ENCODE results near the gene SSBP2.
"Not testable (repeated sequence)": the region's sequence is repeated elsewhere in the genome, so short reads cannot be mapped to it uniquely, and the experiment has no call there.

SSBP2 gene

DNA sequence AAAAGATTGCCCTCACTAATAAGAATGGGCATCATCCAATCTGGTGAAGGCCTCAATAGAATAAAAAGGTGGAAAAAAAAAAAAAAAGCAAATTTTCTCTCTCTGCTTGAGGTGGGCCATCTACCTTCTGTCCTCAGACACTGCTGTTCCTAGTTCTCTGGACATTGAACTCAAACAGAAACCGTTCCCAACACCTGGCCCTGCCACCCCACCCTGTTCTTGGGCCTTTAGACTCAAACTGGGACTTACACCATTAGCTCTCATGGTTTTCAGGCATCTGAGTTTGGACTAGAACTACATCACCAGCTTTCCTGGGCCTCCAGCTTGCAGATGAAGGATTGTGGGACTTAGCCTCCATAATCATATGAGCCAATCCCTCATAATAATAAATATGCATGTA lies 71.0 kb downstream of the SSBP2 start:
- in situ Hi-C loops (cut with MboI; ENCODE audit: low sequenced_read_pairs): no loop called here

DNA sequence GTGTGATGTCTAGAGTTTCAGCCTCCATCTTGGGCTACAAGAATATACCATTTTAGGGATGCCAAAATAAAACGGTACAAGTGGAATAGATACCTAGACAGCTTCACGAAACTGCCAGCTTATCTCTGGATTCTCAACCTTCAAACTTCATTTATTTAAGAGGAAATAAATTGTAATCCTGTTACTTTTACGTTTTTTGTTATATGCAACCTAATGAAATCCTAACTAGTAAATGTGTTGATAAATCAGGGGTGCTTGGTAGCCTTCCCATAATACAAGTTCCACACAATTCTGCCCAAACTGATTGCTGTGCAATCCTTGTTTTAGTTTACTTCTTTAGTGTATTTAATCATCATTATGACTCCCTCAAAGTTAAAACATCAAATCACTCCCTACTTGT lies 75.5 kb downstream of the SSBP2 start:
- in situ Hi-C loops (cut with MboI; ENCODE audit: low sequenced_read_pairs): no loop called here

DNA sequence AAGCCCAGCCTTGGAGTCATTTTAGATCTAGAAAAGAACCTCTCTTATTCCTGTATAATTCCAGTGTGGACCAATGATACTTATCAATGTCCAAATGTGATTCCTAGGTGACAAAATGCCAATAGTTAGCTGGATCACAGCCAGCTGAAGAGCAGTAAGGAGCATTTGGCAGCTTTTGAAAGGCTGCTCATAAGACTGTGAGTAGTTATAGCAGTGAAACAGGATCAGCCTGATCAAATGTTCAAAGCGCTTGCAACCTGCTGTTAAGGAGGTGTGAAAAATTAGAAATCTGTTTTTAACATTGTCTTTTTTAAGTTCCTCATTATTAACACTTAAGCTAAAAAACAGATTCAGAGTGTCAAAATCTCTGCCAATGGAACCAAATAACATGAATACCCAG lies 85.1 kb downstream of the SSBP2 start:
- in situ Hi-C loops (cut with MboI; ENCODE audit: low sequenced_read_pairs): no loop called here

DNA sequence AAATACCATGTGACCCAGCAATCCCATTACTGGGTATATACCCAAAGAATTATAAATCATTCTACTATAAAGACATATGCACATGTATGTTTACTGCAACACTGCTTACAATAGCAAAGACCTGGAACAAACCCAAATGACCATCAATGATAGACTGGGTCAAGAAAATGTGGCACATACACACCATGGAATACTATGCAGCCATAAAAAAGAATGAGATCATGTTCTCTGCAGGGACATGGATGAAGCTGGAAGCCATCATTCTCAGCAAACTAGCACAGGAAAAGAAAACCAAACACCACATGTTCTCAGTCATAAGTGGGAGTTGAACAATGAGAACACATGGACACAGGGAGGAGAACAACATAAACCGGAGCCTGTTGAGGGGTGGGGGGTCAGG lies 90.3 kb downstream of the SSBP2 start:
- in situ Hi-C loops (cut with MboI; ENCODE audit: low sequenced_read_pairs): not testable (repeated sequence)

DNA sequence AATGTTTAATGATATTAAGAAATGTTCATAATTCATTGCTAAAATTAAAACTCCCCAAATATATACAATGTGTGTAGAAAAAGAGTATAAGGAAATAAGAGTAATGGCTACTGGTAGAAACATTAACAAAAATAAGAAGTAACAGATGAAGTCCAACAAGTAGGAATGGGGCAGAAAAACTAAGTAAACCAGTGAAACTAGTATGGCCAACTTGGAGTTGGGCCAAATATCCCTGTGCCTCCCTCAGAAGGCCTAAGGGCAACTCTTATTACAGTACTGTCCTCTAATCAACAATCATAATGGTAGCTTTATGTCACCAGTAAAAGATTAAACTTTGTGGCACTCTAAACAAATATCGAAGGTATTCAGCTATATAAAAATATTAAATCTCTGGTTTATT lies 93.5 kb downstream of the SSBP2 start:
- in situ Hi-C loops (cut with MboI; ENCODE audit: low sequenced_read_pairs): no loop called here

DNA sequence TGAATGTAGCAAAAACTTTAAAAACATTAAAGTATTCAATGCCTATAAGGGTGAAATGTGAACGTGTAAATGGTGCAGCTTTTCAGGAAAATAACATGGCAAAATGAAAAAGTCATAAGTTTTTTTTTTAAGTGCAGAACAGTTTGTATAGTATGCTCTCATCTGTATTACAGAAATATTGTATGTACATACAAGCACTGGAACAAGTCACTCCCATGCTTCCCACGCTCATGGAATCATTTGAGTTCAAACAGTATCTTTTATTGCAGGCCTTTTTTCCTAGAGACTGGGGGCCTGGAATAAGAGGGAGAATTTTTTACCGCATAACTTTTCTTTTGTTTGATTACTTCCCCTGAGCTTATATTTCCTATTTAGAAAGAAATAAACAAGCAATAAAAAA lies 94.1 kb downstream of the SSBP2 start:
- in situ Hi-C loops (cut with MboI; ENCODE audit: low sequenced_read_pairs): no loop called here

DNA sequence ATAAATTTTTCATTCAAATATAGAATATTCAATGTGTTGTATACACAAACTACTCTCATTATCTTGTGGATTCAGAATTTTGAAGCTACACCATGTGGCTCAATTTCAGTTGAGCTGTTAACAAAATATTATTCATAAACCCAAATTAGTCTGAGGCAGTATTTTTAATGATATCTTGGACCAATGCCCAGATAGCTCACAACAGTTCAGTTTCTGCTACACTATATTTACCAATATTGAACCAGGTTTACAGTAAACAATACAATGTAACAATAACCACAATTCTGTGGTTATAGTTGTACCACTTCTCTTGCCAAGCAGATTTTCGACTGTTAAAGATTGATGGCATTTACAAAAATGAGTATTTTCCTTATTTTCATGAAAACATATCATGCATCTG lies 99.9 kb downstream of the SSBP2 start:
- in situ Hi-C loops (cut with MboI; ENCODE audit: low sequenced_read_pairs): no loop called here

DNA sequence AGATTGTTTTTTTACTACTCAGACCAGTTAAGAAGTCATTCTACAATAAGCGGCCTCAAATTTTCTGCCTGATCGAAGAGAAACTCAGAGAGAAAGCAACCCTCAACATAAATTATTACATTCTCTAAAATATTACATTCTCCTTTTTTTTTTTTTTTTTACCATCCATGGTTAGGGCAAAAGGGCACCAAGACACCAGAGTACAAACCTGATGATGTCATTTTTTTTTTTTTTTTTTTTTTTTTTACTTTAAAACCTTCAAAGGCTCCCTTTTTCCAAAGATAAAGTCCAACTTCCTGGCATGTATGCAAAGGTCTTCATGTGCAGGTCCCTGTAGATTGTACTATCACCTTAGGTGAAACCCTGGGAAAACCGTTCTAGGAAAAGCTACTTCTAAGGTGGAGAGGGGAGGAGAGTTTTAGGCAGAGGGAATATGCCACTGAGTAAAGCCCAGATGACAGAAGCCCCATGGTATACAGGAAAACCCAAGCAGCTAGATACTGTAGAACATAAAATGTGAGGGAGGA lies 104.4 kb downstream of the SSBP2 start:
- in situ Hi-C loops (cut with MboI; ENCODE audit: low sequenced_read_pairs): no loop called here

DNA sequence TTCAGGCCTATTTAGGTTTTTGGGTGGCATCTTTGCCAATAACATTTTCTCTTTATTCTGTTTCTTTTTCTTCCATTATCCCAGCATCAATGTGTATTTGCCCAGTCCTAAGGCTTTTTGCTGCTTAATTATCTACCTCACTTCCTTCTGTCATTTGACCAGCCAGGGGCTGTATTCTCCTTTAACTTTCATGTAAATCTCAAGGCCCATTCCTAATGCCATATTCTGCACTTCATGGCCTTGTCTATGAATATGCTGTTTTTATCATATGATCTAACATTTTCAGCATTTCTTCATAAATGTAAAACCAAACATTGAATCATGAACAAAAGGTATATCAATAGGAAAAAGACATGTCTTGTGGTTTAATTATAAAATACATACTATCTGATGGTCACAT lies 108.7 kb downstream of the SSBP2 start:
- in situ Hi-C loops (cut with MboI; ENCODE audit: low sequenced_read_pairs): no loop called here

DNA sequence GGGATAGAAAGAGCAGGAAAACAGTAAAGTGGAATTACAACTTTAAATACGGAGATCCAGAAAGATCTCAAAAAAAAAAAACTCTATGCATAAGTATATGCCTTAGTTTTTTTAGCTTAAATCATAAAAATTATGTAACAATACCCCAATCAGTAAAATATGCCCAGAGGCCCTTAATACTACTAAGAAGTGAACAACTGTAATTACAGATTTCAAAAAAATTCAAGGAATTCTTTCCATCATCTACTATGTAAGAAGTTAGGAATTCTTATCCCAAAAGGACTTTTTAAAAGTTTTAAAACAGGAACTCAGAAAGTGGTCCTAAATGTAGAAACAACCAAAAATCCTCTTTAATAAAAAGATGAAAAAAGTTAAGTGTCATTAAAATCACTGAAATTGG lies 111.3 kb downstream of the SSBP2 start:
- in situ Hi-C loops (cut with MboI; ENCODE audit: low sequenced_read_pairs): no loop called here

DNA sequence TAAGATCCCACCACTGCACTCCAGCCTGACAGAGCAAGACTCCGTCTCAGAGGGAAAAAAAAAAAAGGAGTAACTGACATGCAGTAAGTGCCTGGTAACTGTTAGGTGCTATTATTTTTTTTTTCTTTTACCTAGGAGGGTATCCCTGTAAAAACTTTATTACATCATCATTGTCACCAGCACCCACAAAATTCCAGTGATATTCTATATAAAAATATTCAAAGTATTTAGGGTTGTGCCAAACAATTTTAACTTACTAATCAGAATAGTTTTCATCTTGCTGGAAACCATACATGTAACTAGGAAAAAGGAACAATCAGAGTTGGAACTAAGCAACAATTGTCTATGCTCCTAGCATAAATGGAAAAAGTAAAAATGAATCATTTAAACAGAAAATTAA lies 112.4 kb downstream of the SSBP2 start:
- in situ Hi-C loops (cut with MboI; ENCODE audit: low sequenced_read_pairs): no loop called here

DNA sequence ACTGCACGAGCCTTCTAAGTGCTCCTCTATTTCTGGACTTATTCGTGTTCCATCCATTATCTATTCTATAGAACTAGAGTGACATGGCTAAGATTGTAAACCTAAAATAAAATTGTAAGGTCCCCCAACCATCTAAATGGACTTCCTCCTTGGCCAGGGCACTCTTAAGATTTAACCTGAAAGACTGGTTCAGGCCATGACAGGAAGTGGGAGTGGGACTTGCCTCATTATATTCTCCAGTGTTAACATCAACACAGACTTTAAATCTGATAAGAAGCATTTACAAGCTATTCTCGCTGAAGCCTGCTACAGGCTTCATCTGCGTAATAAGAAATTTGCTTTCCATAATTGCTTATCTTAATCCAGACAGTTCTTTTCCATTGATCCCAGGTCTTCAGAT lies 117.0 kb downstream of the SSBP2 start:
- in situ Hi-C loops (cut with MboI; ENCODE audit: low sequenced_read_pairs): no loop called here

DNA sequence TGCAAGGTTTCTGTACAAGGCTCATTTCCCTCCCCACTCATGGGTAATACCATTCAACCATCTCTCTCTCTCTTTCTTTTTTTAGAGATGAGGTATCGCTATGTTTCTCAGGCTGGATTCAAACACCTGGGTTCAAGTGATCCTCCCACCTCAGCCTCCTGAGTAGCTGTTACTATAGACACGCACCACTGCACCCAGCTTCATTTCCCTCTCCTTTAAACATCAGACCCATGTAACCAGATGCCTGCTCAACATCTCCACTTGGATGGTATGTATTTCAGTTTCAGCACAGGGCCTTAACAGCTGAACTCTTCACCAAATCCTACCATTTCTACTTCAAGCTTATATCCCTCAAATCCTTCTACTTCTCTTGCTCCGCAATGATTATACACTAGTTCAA lies 117.4 kb downstream of the SSBP2 start:
- in situ Hi-C loops (cut with MboI; ENCODE audit: low sequenced_read_pairs): no loop called here

DNA sequence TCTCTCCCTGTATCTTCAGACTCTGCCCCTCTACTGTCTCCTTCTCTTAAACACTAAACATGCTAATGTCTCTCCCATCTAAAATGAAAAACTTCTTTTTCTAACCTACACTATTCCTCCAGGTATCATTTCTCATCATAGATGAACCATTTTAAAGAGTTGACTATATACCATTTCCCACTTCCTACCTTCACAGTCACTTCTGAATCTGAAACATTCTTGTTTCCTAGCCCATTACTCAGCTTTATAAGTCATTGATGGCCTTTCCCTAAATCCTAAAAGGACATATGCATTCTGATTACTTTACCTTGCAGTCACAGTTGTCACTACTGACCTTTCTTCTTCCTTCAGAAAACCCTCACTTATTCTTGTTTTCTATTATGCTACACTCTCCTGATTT lies 118.2 kb downstream of the SSBP2 start:
- in situ Hi-C loops (cut with MboI; ENCODE audit: low sequenced_read_pairs): no loop called here

DNA sequence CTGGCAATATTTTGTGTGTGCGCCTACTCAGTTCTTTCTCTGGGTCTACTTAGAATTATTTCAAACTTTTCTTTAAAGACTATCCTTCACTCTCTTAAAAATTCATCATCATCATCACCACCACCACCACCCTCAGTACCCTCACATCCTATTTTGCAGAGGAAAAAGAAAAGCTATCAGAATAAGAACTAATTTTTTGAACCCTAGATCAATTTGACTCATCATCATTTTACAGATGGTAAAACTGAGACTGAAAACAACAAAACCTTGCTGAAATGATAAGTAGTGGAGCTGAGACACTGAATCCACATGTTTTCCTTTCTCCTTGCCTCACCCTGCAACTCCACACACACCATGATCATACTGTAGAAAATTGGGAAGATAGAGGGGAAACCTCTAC lies 119.3 kb downstream of the SSBP2 start:
- in situ Hi-C loops (cut with MboI; ENCODE audit: low sequenced_read_pairs): no loop called here

DNA sequence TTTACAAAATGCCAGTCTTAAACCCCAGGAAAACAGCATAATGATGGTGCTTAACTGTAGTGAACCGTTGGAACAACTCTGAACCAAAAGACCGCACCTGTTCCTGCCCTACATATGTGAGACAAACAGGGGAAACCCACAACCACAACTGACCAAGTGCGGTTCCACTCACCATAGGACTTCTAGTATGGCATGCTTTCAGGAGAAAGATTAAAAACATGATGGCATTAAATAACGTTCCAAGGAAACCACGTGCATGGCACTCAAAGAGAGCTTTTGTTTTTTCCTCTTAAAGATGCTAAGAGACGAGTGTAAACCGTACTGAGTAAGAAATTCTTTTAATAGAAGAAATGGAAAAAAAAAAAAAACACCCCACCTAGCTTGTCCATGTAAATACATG lies 119.8 kb downstream of the SSBP2 start:
- in situ Hi-C loops (cut with MboI; ENCODE audit: low sequenced_read_pairs): no loop called here

DNA sequence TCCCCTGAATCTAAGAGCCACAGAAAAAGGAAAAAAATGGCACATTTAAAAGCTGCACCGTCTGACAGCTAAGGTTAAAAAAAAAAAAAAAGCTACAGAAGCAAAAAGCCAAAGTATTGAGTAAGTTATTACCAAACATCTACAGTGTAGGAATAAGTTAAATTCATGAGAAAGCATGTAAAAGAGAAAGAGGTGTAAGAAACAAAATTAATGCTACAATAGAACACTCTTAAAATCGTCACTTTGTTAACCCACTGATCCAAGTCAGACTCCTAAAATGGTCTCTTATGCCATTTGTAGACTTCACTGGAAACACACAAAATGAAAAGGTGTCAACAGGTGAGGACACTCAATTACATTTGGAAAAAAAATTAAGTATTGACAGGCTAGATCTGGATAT lies 120.2 kb downstream of the SSBP2 start:
- in situ Hi-C loops (cut with MboI; ENCODE audit: low sequenced_read_pairs): no loop called here

DNA sequence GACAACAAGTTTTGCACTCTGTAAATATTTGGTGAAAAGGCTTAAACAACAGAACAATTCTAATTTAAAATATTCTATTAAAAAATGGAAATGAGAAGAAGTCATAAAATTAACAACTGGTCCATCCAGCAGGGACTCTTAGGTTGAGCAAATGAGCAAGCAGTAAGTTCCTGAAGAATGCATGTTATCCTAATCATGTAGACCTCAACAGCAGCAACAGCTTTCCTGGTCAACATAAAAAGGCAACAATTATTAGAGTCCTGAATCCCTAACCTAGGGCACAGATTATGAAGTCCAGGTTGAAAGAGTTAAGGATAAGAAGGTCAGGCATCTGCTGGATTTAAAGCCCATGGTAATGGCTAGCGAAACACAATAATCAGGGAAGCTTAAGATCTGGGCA lies 120.9 kb downstream of the SSBP2 start:
- in situ Hi-C loops (cut with MboI; ENCODE audit: low sequenced_read_pairs): no loop called here

DNA sequence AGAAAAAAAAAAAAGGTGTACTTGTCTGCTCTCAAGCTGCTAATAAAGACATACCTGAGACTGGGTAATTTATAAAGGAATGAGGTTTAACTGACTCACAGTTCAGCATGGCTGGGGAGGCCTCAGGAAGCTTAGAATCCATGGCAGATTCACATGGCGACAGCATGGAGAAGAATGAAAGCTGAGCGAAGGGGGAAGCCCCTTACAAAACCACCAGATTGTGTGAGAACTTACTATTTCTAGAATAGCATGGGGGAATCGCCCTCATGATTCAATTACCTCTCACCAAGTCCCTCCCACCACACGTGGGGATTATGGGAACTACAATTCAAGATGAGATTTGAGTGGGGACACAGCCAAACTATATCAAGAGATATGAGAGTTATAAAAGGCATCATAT lies 122.8 kb downstream of the SSBP2 start:
- in situ Hi-C loops (cut with MboI; ENCODE audit: low sequenced_read_pairs): not testable (repeated sequence)

DNA sequence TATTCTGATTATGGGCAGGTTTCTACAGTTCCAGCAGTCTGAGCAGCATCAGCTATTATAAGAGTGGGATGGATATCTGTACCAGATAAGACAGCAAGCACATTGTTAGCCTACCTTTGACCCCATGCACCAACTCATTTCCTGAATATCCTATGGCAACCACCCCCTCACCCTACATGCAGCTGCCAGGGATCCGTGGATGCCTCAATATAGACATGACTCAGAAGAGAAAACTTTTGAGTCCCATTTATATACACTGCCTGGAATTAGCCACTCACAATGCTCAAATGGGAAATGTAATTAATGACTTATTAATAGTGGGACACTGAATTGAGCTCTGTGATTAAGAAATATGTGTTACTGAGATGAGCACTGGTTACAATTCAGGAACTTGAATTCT lies 124.4 kb downstream of the SSBP2 start:
- in situ Hi-C loops (cut with MboI; ENCODE audit: low sequenced_read_pairs): no loop called here

DNA sequence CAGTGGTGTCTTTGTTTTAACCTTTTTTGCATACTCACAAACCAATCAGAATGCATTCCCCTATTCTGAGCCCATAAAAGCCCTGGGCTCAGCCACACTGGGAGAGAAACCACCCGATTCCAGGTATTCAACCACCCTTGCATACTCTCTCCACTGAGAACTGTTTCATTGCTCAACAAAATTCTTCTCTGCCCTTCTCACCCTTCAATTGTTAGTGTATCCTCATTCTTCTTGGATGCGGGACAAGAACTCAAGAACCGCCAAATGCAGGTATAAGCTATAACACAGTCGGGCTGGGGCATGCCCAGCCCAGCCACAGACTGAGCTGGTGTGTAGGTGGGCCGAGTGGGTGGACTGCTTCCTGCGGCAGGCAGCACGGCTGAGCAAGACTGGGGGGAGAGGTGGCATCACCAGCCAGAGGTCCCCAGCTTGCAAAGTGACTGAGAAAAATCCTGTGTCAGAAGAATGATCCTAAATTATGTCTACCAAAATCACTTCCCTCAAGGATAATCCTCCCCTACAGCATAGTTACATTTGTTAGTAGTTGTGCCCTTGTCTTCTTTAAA lies 141.0 kb downstream of the SSBP2 start:
- in situ Hi-C loops (cut with MboI; ENCODE audit: low sequenced_read_pairs): no loop called here

DNA sequence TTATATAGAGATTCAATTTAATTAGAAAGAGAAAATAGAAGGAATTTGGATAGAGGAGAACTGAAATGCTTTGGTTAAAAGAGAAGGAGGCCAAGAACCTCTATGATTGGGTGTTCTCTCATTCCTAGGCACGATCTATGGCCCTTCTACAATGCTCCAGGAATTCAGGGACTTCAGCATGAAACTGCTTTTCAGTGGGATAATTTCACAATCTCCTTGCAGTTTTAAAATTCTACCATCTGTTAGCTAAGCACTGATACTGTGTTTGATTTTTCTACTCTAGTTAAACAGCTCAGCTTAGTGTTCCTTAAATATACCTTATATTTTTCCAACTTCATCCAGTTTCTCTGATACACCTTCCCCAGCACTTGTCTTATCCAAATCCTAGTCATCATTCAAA lies 141.9 kb downstream of the SSBP2 start:
- in situ Hi-C loops (cut with MboI; ENCODE audit: low sequenced_read_pairs): no loop called here

DNA sequence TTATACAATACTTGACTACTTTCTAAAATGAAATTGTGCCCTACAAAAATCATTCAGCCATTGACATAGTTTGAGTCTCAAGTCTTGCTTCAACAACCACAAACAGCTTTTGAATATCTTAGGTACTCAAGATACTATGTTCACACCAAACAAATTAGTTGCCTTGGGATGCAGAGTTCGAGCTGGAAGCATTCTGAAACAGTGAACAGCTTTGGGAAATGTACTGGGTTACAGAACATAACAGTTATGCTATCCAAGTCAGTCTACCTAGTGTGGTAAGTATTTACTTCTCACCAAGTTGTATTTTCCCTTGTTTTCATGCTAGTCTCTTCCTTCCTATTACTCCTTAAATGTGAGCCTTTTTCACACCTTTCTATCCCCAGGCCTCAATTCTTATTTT lies 143.2 kb downstream of the SSBP2 start:
- in situ Hi-C loops (cut with MboI; ENCODE audit: low sequenced_read_pairs): no loop called here

DNA sequence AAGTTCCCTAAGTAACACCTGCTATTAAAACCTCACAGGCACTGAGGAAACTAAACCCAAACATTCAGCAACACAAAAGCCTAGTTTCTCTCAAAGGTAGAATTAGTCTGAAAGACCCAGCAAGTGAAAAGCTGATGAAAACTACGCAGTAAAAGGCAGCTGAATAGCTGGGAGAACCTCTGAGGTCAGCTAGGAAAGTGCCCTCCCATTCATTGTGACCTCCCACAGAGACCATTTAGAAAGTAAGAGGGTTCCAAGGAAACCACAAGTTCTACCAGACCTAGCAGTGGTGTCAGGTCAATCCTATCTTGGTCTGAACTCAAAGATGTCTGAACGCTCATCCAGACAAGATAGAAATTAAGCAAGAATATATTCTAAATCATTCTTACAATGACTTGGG lies 144.7 kb downstream of the SSBP2 start:
- in situ Hi-C loops (cut with MboI; ENCODE audit: low sequenced_read_pairs): no loop called here
